Ovary (tissue), 3 donors: ENCODE results near the gene CDH22.

Experiments
- CTCF ChIP-seq, 3 donors: fragments of 450-650 bp in 2 of 3; fragments of 200-600 bp in 1 of 3; IDR thresholded peaks; one replicate each; pipeline versions ENCODE4 v1.5.1 to v1.8.0; 2016 to 2022; ENCODE audit warnings: antibody characterized with exemption in 3 of 3, mild to moderate bottlenecking in 1 of 3
- EP300 ChIP-seq: sonication (generic); formaldehyde crosslinking; IDR thresholded peaks from one replicate; pipeline ENCODE4 v1.6.1; 2017; ENCODE audit warnings: antibody characterized with exemption
- donor health status: DM: no; HTN: no; CAD: no.

DNA sequence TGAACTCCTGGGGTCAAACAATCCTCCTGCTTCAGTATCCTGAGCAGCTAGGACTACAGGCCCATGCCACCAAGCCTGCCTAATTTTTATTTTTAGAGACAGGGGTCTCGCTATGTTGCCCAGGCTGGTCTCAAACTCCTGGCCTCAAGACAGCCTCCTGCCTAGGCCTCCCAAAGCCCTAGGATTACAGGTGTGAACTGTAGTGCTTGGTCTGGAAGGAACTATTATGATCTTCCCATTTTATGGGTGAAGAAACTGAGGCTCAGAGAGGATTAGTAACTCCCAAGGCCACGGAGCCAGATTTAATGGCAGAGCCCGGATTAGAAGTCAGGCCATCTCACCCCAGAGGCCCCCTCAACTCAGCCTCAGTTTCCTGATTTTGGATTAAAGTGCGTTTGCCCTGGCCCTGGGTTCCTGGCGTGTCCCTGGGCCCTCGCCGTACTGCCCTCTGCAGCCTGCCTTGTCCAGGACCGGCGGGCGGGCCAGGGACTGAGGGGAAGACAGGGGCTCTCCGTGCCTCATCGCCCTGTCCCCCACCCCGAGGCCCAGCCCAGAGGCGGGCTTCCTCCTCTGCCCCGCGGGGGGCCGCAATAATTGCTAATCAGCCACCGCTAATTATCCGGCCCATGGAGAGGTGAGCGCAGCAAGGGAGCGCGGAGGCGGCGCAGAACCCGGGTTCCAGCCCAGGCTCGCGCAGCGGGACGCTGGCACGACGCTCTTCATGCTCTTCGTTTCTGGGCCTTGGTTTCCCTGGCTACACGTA is 155.3 kb downstream of the CDH22 start:
- TF ChIP-seq CTCF (IDR thresholded peaks at IDR 0.05) (no peak), EP300 (no peak)
